Sigmoid colon (tissue), 4 donors: ENCODE results near the gene GFOD2.

Experiments used
- CTCF ChIP-seq, 4 experiments: fragments of 450-650 bp in 3 of 4; fragments of 200-600 bp in 1 of 4; IDR thresholded peaks; one replicate each; pipeline ENCODE4 v1.5.1; 2016 to 2019; ENCODE audit warnings: antibody characterized with exemption in 4 of 4, mild to moderate bottlenecking in 3 of 4, moderate library complexity in 2 of 4
- POLR2A ChIP-seq, 2 donors: fragments of 450-650 bp; IDR thresholded peaks; one replicate each; pipeline ENCODE4 v1.6.1; 2016; ENCODE audit warnings: antibody characterized with exemption in 2 of 2, mild to moderate bottlenecking in 2 of 2, moderate library complexity in 2 of 2
- POLR2AphosphoS5 ChIP-seq, 4 donors: sonication (generic); formaldehyde crosslinking; IDR thresholded peaks; one replicate each; pipeline ENCODE4 v1.6.1; 2017; ENCODE audit warnings: antibody characterized with exemption in 4 of 4

- TF ChIP-seq CTCF (IDR thresholded peaks at IDR 0.05) (no peak), POLR2AphosphoS5 (IDR thresholded peaks at IDR 0.05) (no peak), POLR2A (IDR thresholded peaks at IDR 0.05) (no peak)
These were observed 22.0 kb upstream of the GFOD2 start for GRCh38 chr16:67741118-67741517.
